Large intestine (tissue), 3 donors: ENCODE results near the gene USP32. TPM values are rescaled to one million over a fixed set of nuclear protein-coding genes. Genes with fewer than 3 reads are reported as not detected.

Experiments
- DNase-seq, 2 donors: peaks; one replicate each; pipeline versions ENCODE4 v3.0.0 to v3.0.0-alpha.2; 2013
- H3K27ac ChIP-seq: one replicate; pipeline ENCODE4 v1.5.1; 2013; ENCODE audit warnings: low read length
- H3K27me3 ChIP-seq: 2 replicates; pipeline ENCODE4 v1.6.1; 2013; ENCODE audit warnings: low read length; ENCODE audit not compliant: control insufficient read depth, insufficient read depth
- H3K36me3 ChIP-seq: 2 replicates; pipeline ENCODE4 v1.6.1; 2013; ENCODE audit warnings: low read length; ENCODE audit not compliant: control insufficient read depth, insufficient read depth
- H3K4me1 ChIP-seq: one replicate; pipeline ENCODE4 v1.6.1; 2013; ENCODE audit warnings: low read length; ENCODE audit not compliant: control insufficient read depth, insufficient read depth
- H3K4me3 ChIP-seq: one replicate; pipeline ENCODE4 v1.5.1; 2013; ENCODE audit warnings: low read length
- H3K9me3 ChIP-seq: one replicate; pipeline ENCODE4 v1.6.1; 2013; ENCODE audit warnings: mild to moderate bottlenecking, low read depth, low read length, moderate library complexity; ENCODE audit not compliant: control insufficient read depth
- WGBS: methylation state at CpG from one replicate; pipeline ENCODE4 v1.1.5; 2013; ENCODE audit warnings: low lambda C conversion rate; ENCODE audit not compliant: insufficient coverage; 5-methylcytosine and 5-hydroxymethylcytosine counted together
- polyA plus RNA-seq: library from polyadenylated mRNA; unstranded; fragments of 120-200 nt; gene quantifications from one replicate; pipeline ENCODE4 v1.2.1, GENCODE V29; 2013

Gene USP32
- polyA plus RNA-seq, 1 donor: 24.0 TPM

DNA sequence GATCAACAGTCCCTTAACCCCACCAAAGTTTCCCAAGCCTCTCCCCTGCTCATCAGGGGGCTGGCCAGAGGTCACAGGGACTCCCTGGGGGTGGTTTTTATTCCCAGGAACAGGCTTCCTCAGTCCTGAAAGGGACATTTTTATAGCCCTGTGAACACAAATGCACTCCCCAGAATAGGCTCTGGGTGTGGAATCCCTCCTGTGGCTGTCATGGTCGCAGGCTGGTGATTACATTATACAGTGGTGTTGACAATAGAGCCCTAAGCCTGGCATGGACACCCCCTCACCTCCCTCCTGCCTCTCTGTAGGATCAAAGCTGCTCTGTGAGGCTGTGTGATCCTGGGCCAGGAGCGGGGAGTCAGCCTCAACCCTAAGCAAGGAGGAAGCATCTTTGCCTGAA, 243.6 kb downstream of the USP32 start:
- Histone ChIP-seq H3K9me3 (no peaks in the 10 kb centered on the region), H3K27ac (no peak overlapping the region), H3K4me1 (peaks cover 38% of the 10 kb centered on the region), H3K27me3 (peaks cover 82% of the 10 kb centered on the region), H3K36me3 (no peaks in the 10 kb centered on the region), H3K4me3 (no peak overlapping the region)
- no CpG with 5 or more reads among the region's 2 CpGs for WGBS
- DNase-seq: no peak

- Histone ChIP-seq H3K4me1 (peaks cover 42% of the 10 kb centered on the region), H3K9me3 (no peaks in the 10 kb centered on the region), H3K4me3 (no peak overlapping the region), H3K36me3 (no peaks in the 10 kb centered on the region), H3K27ac (no peak overlapping the region), H3K27me3 (peaks cover 85% of the 10 kb centered on the region)
- no CpG with 5 or more reads among the region's 8 CpGs for WGBS
- DNase-seq: peak in 1 of 2 donors; percentile 49
Measured at GRCh38 chr17:60147553-60148223, 244.2 kb downstream of the USP32 start.

DNA sequence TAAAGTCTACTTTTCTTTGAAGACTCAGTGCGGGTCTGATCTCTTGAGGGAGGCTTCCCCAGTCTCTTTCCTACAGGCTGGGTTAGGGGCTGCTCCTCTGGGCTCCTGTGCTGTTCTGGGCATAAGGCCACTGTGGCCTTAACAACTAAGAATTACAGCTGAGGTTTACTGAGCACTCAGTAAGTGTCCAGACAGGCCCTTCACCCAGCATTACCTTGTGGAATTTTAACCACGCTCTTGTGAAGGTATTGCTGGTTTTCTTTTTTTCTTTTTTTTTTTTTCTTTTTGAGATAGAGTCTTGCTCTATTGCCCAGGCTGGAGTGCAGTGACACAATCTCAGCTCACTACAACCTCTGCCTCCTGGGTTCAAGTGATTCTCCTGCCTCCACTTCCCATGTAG, 245.7 kb downstream of the USP32 start:
- H3K9me3 ChIP-seq: peaks cover 2% of the 10 kb centered on the region
- no peak for DNase-seq
- no peak overlapping the region for H3K4me3 ChIP-seq
- no peaks in the 10 kb centered on the region for H3K36me3 ChIP-seq
- no peak overlapping the region for H3K27ac ChIP-seq
- peaks cover 39% of the 10 kb centered on the region for H3K4me1 ChIP-seq
- 100% methylated on average over 1 of the region's 2 CpGs for WGBS
- H3K27me3 ChIP-seq: peaks cover 84% of the 10 kb centered on the region

DNA sequence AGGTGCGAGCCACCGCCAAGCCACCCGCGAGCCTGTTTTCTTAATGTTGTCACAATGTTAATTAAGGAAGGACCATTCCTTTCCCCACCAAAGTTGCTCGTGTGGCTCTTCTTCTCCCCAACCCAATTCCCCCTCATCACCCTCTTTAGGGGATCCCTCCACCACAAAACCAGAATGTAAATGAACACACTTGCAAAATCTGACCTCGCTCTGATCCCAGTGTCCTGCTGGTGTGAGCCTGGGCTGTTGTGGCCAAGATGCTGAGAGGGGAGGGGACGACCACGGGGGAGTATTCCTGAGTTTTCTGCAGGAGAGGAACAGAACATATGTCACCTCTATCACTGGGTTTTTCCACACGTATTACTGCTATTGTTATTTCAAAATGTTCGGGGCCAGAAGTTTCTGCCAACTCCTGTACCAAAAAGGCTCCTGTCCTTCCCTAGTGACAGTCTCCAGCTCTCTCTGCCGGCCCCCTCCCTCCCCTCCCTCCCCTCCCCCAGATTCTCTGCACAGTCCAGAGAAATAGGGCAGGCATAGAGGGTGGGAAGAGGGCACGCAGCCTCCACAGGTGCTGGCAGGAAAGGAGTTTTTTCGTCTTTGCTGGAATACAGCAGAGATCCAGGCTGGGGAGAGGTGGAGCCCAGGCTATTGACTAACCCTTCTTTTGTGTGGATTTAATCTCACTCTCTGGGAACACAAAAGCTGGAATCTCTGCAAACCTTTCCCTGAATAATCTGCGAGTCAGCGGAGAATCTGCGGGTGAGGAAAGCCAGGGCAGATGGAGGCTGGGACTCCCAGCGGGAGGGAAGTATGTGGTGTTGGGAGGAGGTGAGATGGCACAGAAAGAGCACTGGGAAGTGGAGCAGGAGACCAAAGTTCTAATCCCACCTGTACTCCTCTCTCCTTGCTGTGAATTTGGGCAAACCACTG, 246.7 kb downstream of the USP32 start:
- DNase-seq: no peak
- 40% methylated on average over 1 of the region's 17 CpGs for WGBS
- H3K4me1 ChIP-seq: peaks cover 35% of the 10 kb centered on the region
- H3K36me3 ChIP-seq: no peaks in the 10 kb centered on the region
- no peak overlapping the region for H3K27ac ChIP-seq
- H3K4me3 ChIP-seq: no peak overlapping the region
- peaks cover 6% of the 10 kb centered on the region for H3K9me3 ChIP-seq
- peaks cover 84% of the 10 kb centered on the region for H3K27me3 ChIP-seq

- no CpG with 5 or more reads among the region's 10 CpGs for WGBS
- Histone ChIP-seq H3K27me3 (peaks cover 84% of the 10 kb centered on the region), H3K4me1 (peaks cover 33% of the 10 kb centered on the region), H3K36me3 (no peaks in the 10 kb centered on the region), H3K4me3 (no peak overlapping the region), H3K27ac (no peak overlapping the region), H3K9me3 (peaks cover 9% of the 10 kb centered on the region)
- peak; percentile 62 to 68 for DNase-seq
Measured at GRCh38 chr17:60142872-60143499, 248.9 kb downstream of the USP32 start.

DNA sequence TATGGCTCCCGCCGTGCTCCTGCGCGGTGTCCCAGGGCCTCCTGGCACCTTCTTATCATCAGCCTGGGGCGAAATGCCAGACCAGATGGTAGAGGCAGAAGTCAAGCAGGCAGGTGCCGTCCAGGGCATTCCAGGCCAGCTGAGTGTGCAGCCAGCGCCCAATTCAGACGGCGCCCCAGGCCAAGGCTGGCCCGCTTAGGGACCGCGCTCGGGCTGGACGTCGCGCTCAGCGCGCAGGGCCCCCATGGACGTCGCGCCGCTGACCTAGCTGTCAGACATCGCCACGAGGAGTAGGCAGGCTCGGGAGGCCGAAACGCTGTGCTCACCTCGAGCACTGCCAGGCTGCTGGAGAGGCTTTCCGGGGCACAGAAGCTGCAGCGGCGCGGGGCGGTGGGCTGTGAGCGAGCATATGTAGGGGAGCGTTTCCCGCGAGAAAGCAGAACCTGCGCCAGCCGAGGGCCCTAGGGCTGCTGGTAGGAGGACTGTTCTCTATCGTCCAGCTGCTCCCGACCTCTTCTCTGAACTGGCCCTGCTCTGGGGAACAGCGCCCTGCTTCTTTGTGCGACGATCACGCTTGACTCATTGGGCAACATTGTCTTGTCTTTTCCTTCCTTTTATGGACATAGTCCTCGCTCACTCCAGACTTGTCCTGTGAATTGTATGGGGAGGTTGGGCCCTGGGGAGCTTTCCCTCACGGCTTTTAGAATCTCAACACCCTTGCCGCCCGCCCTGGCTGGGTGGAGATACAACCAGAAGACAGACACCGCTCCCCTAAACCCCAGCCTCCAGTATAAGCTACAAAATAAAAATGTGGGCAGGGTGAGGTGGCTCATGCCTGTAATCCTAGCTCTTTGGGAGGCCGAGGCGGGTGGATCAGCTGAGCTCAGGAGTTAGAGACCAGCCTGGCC, 250.6 kb downstream of the USP32 start:
- no peak overlapping the region for H3K4me3 ChIP-seq
- H3K36me3 ChIP-seq: no peaks in the 10 kb centered on the region
- peaks cover 9% of the 10 kb centered on the region for H3K9me3 ChIP-seq
- peaks cover 88% of the 10 kb centered on the region for H3K27me3 ChIP-seq
- DNase-seq: no peak
- 0% methylated on average over 1 of the region's 52 CpGs for WGBS
- H3K27ac ChIP-seq: no peak overlapping the region
- H3K4me1 ChIP-seq: peaks cover 21% of the 10 kb centered on the region

GRCh38 chr17:60139438-60140285, 252.3 kb downstream of the USP32 start:
- Histone ChIP-seq H3K27ac (no peak overlapping the region), H3K4me1 (peaks cover 24% of the 10 kb centered on the region), H3K4me3 (no peak overlapping the region), H3K36me3 (no peaks in the 10 kb centered on the region), H3K27me3 (peaks cover 76% of the 10 kb centered on the region), H3K9me3 (peaks cover 9% of the 10 kb centered on the region)
- DNase-seq: peak; percentile 48 to 62
- WGBS: no CpG with 5 or more reads among the region's 66 CpGs

DNA sequence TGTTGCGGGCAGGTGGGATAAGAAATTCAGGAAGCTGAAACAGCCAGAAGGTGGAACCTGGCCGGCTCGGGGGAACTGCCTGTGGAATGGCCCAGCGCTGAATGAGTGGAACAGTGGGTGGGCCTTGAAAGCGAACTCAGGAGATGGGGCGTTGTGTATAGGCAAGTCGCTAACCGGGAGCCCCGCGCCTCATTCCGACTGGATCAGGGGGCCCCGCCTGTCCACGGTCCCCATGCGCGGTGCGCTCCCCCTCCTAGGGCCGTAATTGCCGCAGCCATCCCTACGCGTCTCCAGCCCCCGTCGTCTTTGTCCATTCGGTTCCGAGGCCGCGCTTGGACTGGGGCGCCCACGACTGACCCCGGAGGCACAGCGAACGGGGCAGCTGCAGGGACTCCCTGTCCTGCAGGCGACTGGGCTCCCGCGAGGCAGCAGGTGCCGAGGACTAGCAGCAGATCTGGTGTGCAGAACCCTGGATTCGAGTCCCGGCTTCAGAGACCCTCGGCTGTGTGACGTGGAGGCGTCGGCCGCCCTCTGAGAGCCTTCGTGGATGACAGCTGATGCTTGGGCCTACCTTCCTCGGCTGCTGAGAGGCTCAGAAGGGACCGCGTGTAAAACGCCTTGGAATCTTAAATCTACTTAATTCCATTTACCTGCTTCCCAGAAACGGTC, 253.0 kb downstream of the USP32 start:
- 0% methylated on average over 1 of the region's 48 CpGs for whole genome bisulfite sequencing
- Histone ChIP-seq H3K9me3 (peaks cover 9% of the 10 kb centered on the region), H3K27ac (no peak overlapping the region), H3K27me3 (peaks cover 70% of the 10 kb centered on the region), H3K4me3 (no peak overlapping the region), H3K36me3 (no peaks in the 10 kb centered on the region), H3K4me1 (peaks cover 24% of the 10 kb centered on the region)
- DNase-seq: no peak

DNA sequence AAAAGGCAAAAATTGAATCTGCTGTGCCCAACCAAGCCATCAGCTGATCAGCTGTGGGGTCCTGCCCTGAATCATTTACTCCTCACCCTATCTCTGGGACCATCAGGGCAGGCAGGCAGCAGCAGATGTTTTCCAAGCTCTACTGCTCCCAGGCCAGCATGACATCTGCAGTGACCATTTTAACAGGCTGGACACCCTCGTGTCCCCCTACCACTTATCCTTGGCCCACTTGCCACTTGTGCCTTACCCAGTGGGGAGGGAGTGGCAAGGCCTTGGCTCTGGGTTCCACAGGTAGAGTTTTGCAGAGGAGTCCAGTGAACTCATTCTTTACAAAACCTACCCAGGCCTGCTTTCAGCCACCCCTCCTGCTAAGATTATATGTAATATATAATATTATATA, 254.2 kb downstream of the USP32 start:
- Histone ChIP-seq H3K27me3 (peaks cover 67% of the 10 kb centered on the region), H3K4me3 (no peak overlapping the region), H3K4me1 (peaks cover 19% of the 10 kb centered on the region), H3K27ac (no peak overlapping the region), H3K36me3 (no peaks in the 10 kb centered on the region), H3K9me3 (peaks cover 9% of the 10 kb centered on the region)
- no peak for DNase-seq
- no CpG with 5 or more reads among the region's 1 CpG for WGBS
